Gastroesophageal sphincter (tissue), 3 donors: ENCODE data around the gene RUFY1.

Experiments
- CTCF ChIP-seq, 4 experiments: fragments of 200-600 bp in 2 of 4; fragments of 450-650 bp in 2 of 4; sonication (generic) in 1 of 4; IDR thresholded peaks; one replicate each; pipeline ENCODE4 v1.5.1; 2017 to 2019; ENCODE audit warnings: antibody characterized with exemption in 4 of 4, mild to moderate bottlenecking in 2 of 4, moderate library complexity in 2 of 4
- POLR2A ChIP-seq, 2 donors: fragments of 450-650 bp; IDR thresholded peaks; one replicate each; pipeline ENCODE4 v1.6.1; 2017; ENCODE audit warnings: antibody characterized with exemption in 2 of 2, mild to moderate bottlenecking in 2 of 2, moderate library complexity in 1 of 2

GRCh38 chr5:179623003-179623905 lies 72.9 kb downstream of the RUFY1 start, which contains the start of gene HNRNPH1:
- peak in 3 of 4 experiments; percentile 7 to 28 (median 11) for TF ChIP-seq CTCF (IDR thresholded peaks at IDR 0.05)
- TF ChIP-seq POLR2A (IDR thresholded peaks at IDR 0.05) = peak; percentile 100
